K562 (cell line): Measurements from ENCODE around the gene KDF1. TPM values are rescaled to one million over a fixed set of nuclear protein-coding genes. Genes with fewer than 3 reads are reported as not detected.

ENCODE experiments used
- ATAC-seq: fragments of 200-7000 bp; cut with Tn5 transposase; 3 replicates; pipeline ENCODE4 v1.9.1; 2020; ENCODE audit warnings: moderate library complexity
- BruUV-seq: library from RNA; stranded (reverse); fragments of 400-500 nt; replicated peaks from 2 replicates; lab custom pipeline; 2021; lab: Mats Ljungman, UMichigan
- CTCF ChIA-PET: fragments of 300-600 bp; formaldehyde crosslinking; extraction: SDS; loops from one replicate; lab custom pipeline; 2021; ENCODE audit warnings: low intra/inter-chr PET ratio; lab: Yijun Ruan, JAX
- POLR2A ChIA-PET: fragments of 300-600, 350-650 bp; sonication (Branson Sonifier 250); formaldehyde crosslinking; extraction: SDS; loops from one replicate; lab custom pipeline; 2021; ENCODE audit warnings: antibody characterized with exemption, inconsistent platforms; lab: Yijun Ruan, JAX
- DNase-seq, 4 experiments: peaks; one replicate each; pipeline versions ENCODE4 v3.0.0 to v3.0.0-alpha.2; 2011 to 2018; ENCODE audit warnings: low spot score in 3 of 4, mixed read lengths in 3 of 4; ENCODE audit errors: extremely low read depth in 1 of 4
- FAIRE-seq: peaks from 2 replicates; lab custom pipeline; 2011; peaks lifted over from hg19 to GRCh38; lab: Jason Lieb, UNC
- H2AFZ ChIP-seq: 2 replicates; pipeline ENCODE4 v1.6.0; 2011; ENCODE audit warnings: low read depth, low read length, control low read depth, inconsistent platforms
- H3K27ac ChIP-seq: fragments of 200-600 bp; 3 replicates; pipeline ENCODE4 v1.8.0; 2011; ENCODE audit warnings: low read depth, mild to moderate bottlenecking, control low read depth, inconsistent platforms, low read length, moderate library complexity, mixed read lengths; ENCODE audit errors: extremely low read depth
- H3K27me3 ChIP-seq, 2 experiments: fragments of 300-600 bp in 1 of 2; 2 replicates in 1 of 2; 3 replicates in 1 of 2; pipeline versions ENCODE4 v1.6.0 to v1.8.0; 2011; ENCODE audit warnings: inconsistent platforms in 2 of 2, low read length in 2 of 2, mild to moderate bottlenecking in 1 of 2, mixed read lengths in 1 of 2, moderate library complexity in 1 of 2; ENCODE audit not compliant: control insufficient read depth in 2 of 2, insufficient read depth in 2 of 2
- H3K36me3 ChIP-seq: fragments of 300-600 bp; 3 replicates; pipeline ENCODE4 v1.8.0; 2011; ENCODE audit warnings: mild to moderate bottlenecking, low read length, inconsistent platforms; ENCODE audit not compliant: control insufficient read depth, insufficient read depth
- H3K4me1 ChIP-seq, 2 experiments: fragments of 200-600 bp in 1 of 2; replicated peaks in 1 of 2; 2 replicates in 1 of 2; 3 replicates in 1 of 2; pipeline versions ENCODE4 v1.5.1 to v1.8.0; 2011; ENCODE audit warnings: inconsistent platforms in 2 of 2, low read length in 2 of 2, mild to moderate bottlenecking in 1 of 2, mixed read lengths in 1 of 2, moderate library complexity in 1 of 2; ENCODE audit not compliant: control insufficient read depth in 2 of 2, insufficient read depth in 2 of 2
- H3K4me2 ChIP-seq: 2 replicates; pipeline ENCODE4 v1.6.1; 2011; ENCODE audit warnings: low read length, control low read depth, inconsistent platforms, mixed read lengths; ENCODE audit not compliant: insufficient read depth
- H3K4me3 ChIP-seq: fragments of 200-600 bp; sonication (generic), shearing (Covaris generic); 2 replicates; pipeline ENCODE4 v1.5.1; 2016; ENCODE audit warnings: control low read depth, inconsistent platforms
- H3K79me2 ChIP-seq: fragments of 200-600 bp; 3 replicates; pipeline ENCODE4 v1.8.0; 2011; ENCODE audit warnings: low read length, inconsistent platforms; ENCODE audit not compliant: control insufficient read depth, insufficient read depth
- H3K9ac ChIP-seq, 2 experiments: 2 replicates each; pipeline versions ENCODE4 v1.6.0 to v1.6.1; 2011; ENCODE audit warnings: low read depth in 2 of 2, low read length in 2 of 2, control low read depth in 1 of 2, inconsistent platforms in 1 of 2, mild to moderate bottlenecking in 1 of 2, mixed read lengths in 1 of 2; ENCODE audit not compliant: insufficient read depth in 1 of 2
- H3K9me1 ChIP-seq: one replicate; pipeline ENCODE4 v1.6.0; 2011; ENCODE audit warnings: inconsistent platforms, mild to moderate bottlenecking, low read length, moderate library complexity; ENCODE audit not compliant: control insufficient read depth, insufficient read depth
- H3K9me3 ChIP-seq: replicated peaks from 2 replicates; pipeline ENCODE4 v1.5.1; 2011; ENCODE audit warnings: low read depth, low read length, inconsistent platforms; ENCODE audit not compliant: control insufficient read depth, insufficient read depth
- H4K20me1 ChIP-seq: replicated peaks from 2 replicates; pipeline ENCODE4 v1.6.1; 2011; ENCODE audit warnings: low read length, inconsistent platforms, mixed read lengths; ENCODE audit not compliant: control insufficient read depth, insufficient read depth
- FOXA3 ChIP-seq, 2 experiments: fragments of 450-650 bp in 1 of 2; sonication (generic) in 1 of 2; formaldehyde crosslinking; IDR thresholded peaks in 1 of 2; conservative IDR thresholded peaks in 1 of 2; 2 replicates each; pipeline versions ENCODE4 v1.4.0 to v1.8.0; 2020 to 2022; ENCODE audit warnings: mild to moderate bottlenecking in 2 of 2, missing genetic modification reagents in 1 of 2
- FOXJ2 ChIP-seq: fragments of 200-800 bp; sonication (Bioruptor generic); IDR thresholded peaks from 2 replicates; pipeline ENCODE4 v1.6.1; 2016; ENCODE audit warnings: missing genetic modification characterization, missing compliant biosample characterization
- USF1 ChIP-seq: sonication (generic); formaldehyde crosslinking; IDR thresholded peaks from 2 replicates; pipeline ENCODE4 v1.9.0; 2022; ENCODE audit warnings: mild to moderate bottlenecking, missing genetic modification reagents
- ZNF699 ChIP-seq: fragments of 250-450 bp; sonication (Bioruptor Pico); IDR thresholded peaks from 2 replicates; pipeline ENCODE4 v1.8.0; 2021; ENCODE audit warnings: mild to moderate bottlenecking, moderate library complexity; ENCODE audit not compliant: insufficient replicate concordance
- WGBS: fragments of 100-300 bp; shearing (Covaris generic); methylation state at CpG from one replicate; pipeline ENCODE4 v1.1.6; 2016; ENCODE audit warnings: low coverage, mixed read lengths; ENCODE audit not compliant: insufficient coverage; ENCODE audit errors: missing lambda C conversion rate; 5-methylcytosine and 5-hydroxymethylcytosine counted together
- in situ Hi-C: fragments of 300-500 bp; cut with MboI; formaldehyde crosslinking; loops from 4 replicates; pipeline ENCODE4 v1.15.0; 2018; ENCODE audit warnings: inconsistent platforms, mixed read lengths
- intact Hi-C: fragments of 100-400 bp; cut with micrococcal nuclease; formaldehyde crosslinking; loops from 2 replicates; pipeline ENCODE4 v1.14.2; 2022
- polyA plus RNA-seq, 8 experiments: library from polyadenylated mRNA; depleted of rRNA in 4 of 8; stranded (reverse) in 5 of 8; unstranded in 3 of 8; fragments of >200 nt; fragmentation: Nextera tagmentation in 2 of 8; fragmentation: Illumina TruSeq in 1 of 8; extraction: Ambion mirVana in 2 of 8; extraction: Trizol in 1 of 8; gene quantifications; 2 replicates each; pipeline versions ENCODE4 v1.2.1 to v1.2.3, GENCODE V29; 2011 to 2014; ENCODE audit warnings: inconsistent platforms in 1 of 8, missing spikeins in 1 of 8
- total RNA-seq, 7 experiments: library from RNA; depleted of rRNA in 6 of 7; stranded (reverse); fragments of >200 nt in 6 of 7; fragmentation: Illumina TruSeq in 2 of 7; extraction: Trizol in 2 of 7; gene quantifications; 2 replicates each; pipeline versions ENCODE4 v1.2.1 to v1.2.3, GENCODE V29; 2011 to 2021; ENCODE audit warnings: low replicate concordance in 1 of 7

The KDF1 gene
- total and polyA plus RNA-seq, 9 of the 15 experiments (the other 6 are each of a cell fraction or from before 2014, with no cell fraction given) = 0.38 to 1.9 (median 0.83) TPM

- ChIA-PET POLR2A (interaction anchor here (1.0 kb wide), 1 partner anchor 20 kb away, joined by 3 read pairs; no protein-coding TSS in a partner anchor), CTCF (interaction anchor here (0.5 kb wide), 1 partner anchor 10 kb away, joined by 3 read pairs; no protein-coding TSS in a partner anchor)
- H3K4me2 ChIP-seq = no peak overlapping the region
- FAIRE-seq = peak; percentile 37
- peaks cover 0 to 30% of the 10 kb centered on the region in 2 experiments; a peak in 3 of 5 replicates for H3K27me3 ChIP-seq
- peak; percentile 80; the same call in 1 of the 2 replicates for TF ChIP-seq FOXJ2
- 0 out of 4 replicates have a peak, but pooled peaks of 1 of the 2 experiments have one; percentile 65 for TF ChIP-seq FOXA3 (CRISPR knock-in tag; conservative IDR thresholded peaks at IDR 0.05 in 1 of 2, IDR thresholded peaks at IDR 0.05 in 1 of 2)
- no peak for TF ChIP-seq USF1 (CRISPR knock-in tag)
- no peak for TF ChIP-seq ZNF699 (CRISPR knock-in tag)
- in situ Hi-C loops = no loop called here
- no TSS peak for BruUV-seq
- H3K36me3 ChIP-seq = no peaks in the 10 kb centered on the region
- peaks cover 4 to 8% of the 10 kb centered on the region in 2 experiments; a peak in 3 of 5 replicates for H3K4me1 ChIP-seq
- H3K27ac ChIP-seq = no peak overlapping the region
- H2AFZ ChIP-seq = no peak overlapping the region
- no peaks in the 10 kb centered on the region for H3K9me1 ChIP-seq
- H3K79me2 ChIP-seq = no peaks in the 10 kb centered on the region
- peak overlapping the region in 1 of 2 experiments; percentile 22; a peak in 1 of 4 replicates for H3K9ac ChIP-seq
- intact Hi-C loops = no loop called here
- no peaks in the 10 kb centered on the region for H3K9me3 ChIP-seq
- H3K4me3 ChIP-seq = no peak overlapping the region
- peak; percentile 44 for ATAC-seq
- peak in 1 of 4 experiments; percentile 48 for DNase-seq
- 0 out of 2 replicates have a peak, but pooled peaks cover 4% of the 10 kb centered on the region for H4K20me1 ChIP-seq
- WGBS = 6% methylated on average over 7 of the region's 7 CpGs
Observed at GRCh38 chr1:26970810-26971209, 10.5 kb upstream of the KDF1 start.
